Glutamatergic neuron (in vitro differentiated cells): ENCODE measurements around the gene GNAT1. TPM values are rescaled to one million over a fixed set of nuclear protein-coding genes. Genes with fewer than 3 reads are reported as not detected.
A peak's percentile ranks its signal among the peaks of the same experiment; 100 is the strongest.
"Not testable (repeated sequence)": the region's sequence is repeated elsewhere in the genome, so short reads cannot be mapped to it uniquely, and the experiment has no call there.

Source experiments
- DNase-seq: peaks from one replicate; pipeline ENCODE4 v3.0.0; 2022
- H3K27ac Mint-ChIP-seq: one replicate; pipeline ENCODE4 v1.8.0; 2020; ENCODE audit warnings: mild to moderate bottlenecking, mixed read lengths, inconsistent platforms; ENCODE audit not compliant: unreplicated experiment
- H3K27me3 Mint-ChIP-seq: one replicate; pipeline ENCODE4 v1.8.0; 2020; ENCODE audit warnings: mild to moderate bottlenecking, moderate library complexity, mixed read lengths, inconsistent platforms; ENCODE audit not compliant: unreplicated experiment
- H3K36me3 Mint-ChIP-seq: one replicate; pipeline ENCODE4 v1.8.0; 2020; ENCODE audit warnings: mild to moderate bottlenecking, mixed read lengths, inconsistent platforms; ENCODE audit not compliant: unreplicated experiment
- H3K4me1 Mint-ChIP-seq: one replicate; pipeline ENCODE4 v1.8.0; 2020; ENCODE audit warnings: mild to moderate bottlenecking, low read depth, mixed read lengths, inconsistent platforms; ENCODE audit not compliant: unreplicated experiment
- H3K4me3 Mint-ChIP-seq: one replicate; pipeline ENCODE4 v1.8.0; 2020; ENCODE audit warnings: mild to moderate bottlenecking, mixed read lengths, inconsistent platforms; ENCODE audit not compliant: unreplicated experiment
- H3K9me3 Mint-ChIP-seq: one replicate; pipeline ENCODE4 v1.8.0; 2020; ENCODE audit warnings: mild to moderate bottlenecking, moderate library complexity, mixed read lengths, inconsistent platforms; ENCODE audit not compliant: unreplicated experiment
- CTCF ChIP-seq: fragments of 200-600 bp; sonication (generic); IDR thresholded peaks from one replicate; pipeline ENCODE4 v1.5.0; 2021; ENCODE audit not compliant: partially characterized antibody, unreplicated experiment
- total RNA-seq: library from RNA; stranded (reverse); fragmentation: NEBNext Ultra II Directional; extraction: Animal tissue kit (Norgen Biotek cat#: 25700); gene quantifications from one replicate; pipeline ENCODE4 v1.2.1, GENCODE V29; 2021; ENCODE audit not compliant: unreplicated experiment

The GNAT1 gene
- total RNA-seq, 1 donor from 2014 or later = not detected

DNA sequence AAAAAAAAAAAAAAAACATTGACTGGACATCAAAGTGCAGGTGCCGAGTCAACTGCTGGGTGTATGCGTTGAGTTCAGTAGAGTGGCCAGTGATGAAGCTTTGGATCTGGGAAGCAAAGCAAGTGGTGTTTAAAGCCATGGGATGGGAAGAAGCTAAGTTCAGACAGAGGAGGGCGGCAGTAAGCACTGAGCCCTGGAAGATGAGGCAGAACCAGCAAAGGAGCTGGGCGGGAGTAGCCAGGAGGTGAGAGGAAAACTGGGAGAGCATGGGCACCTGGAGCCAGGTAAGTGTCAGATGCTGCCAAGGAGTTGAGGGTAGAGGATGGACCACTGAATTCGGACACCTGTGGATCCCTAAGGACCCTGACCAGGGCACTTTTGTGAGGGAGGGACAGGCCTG, 33.2 kb downstream of the GNAT1 start:
- peaks cover 13% of the 10 kb centered on the region for H3K4me1 Mint-ChIP-seq
- TF ChIP-seq CTCF = no peak
- H3K4me3 Mint-ChIP-seq = no peak overlapping the region
- no peaks in the 10 kb centered on the region for H3K36me3 Mint-ChIP-seq
- peaks cover 11% of the 10 kb centered on the region for H3K27me3 Mint-ChIP-seq
- peaks cover 14% of the 10 kb centered on the region for H3K9me3 Mint-ChIP-seq
- DNase-seq = no peak
- no peak overlapping the region for H3K27ac Mint-ChIP-seq

DNA sequence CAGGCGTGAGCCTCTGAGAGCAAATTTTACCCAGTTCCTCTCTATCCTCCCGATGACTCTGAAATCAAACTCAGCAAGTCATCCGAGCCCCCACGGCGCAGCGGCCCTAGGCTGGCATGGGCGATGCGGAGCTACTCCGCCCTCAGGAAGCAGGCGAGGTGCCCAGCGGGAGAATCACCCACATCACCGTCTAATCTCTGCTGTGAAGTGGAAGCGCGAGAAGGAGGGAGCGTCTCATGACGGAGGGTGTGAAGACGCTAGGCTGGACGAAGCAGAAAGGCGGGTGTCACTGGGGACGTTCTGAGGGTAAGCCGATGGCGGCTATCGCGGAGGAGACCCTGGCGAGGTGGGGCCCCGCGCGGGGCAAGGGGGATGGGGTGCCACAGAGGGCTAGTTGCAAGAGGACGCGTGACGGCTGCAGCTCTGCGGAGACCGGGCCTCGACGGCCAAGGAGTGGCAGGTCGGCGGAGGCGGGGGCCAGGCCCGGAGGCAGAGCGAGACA, 35.5 kb downstream of the GNAT1 start:
- TF ChIP-seq CTCF = no peak
- Mint-ChIP-seq H3K4me3 (peak overlapping the region; percentile 90), H3K27ac (no peak overlapping the region), H3K9me3 (peaks cover 14% of the 10 kb centered on the region), H3K4me1 (peaks cover 12% of the 10 kb centered on the region), H3K27me3 (peaks cover 11% of the 10 kb centered on the region), H3K36me3 (no peaks in the 10 kb centered on the region)
- DNase-seq = no peak

GRCh38 chr3:50227390-50228183, 36.2 kb downstream of the GNAT1 start:
- TF ChIP-seq CTCF = peak; percentile 77
- Mint-ChIP-seq H3K9me3 (peaks cover 14% of the 10 kb centered on the region), H3K27ac (peak overlapping the region; percentile 86), H3K36me3 (no peaks in the 10 kb centered on the region), H3K4me1 (peaks cover 12% of the 10 kb centered on the region), H3K27me3 (peaks cover 13% of the 10 kb centered on the region), H3K4me3 (peak overlapping the region; percentile 96)
- peak; percentile 95 for DNase-seq

DNA sequence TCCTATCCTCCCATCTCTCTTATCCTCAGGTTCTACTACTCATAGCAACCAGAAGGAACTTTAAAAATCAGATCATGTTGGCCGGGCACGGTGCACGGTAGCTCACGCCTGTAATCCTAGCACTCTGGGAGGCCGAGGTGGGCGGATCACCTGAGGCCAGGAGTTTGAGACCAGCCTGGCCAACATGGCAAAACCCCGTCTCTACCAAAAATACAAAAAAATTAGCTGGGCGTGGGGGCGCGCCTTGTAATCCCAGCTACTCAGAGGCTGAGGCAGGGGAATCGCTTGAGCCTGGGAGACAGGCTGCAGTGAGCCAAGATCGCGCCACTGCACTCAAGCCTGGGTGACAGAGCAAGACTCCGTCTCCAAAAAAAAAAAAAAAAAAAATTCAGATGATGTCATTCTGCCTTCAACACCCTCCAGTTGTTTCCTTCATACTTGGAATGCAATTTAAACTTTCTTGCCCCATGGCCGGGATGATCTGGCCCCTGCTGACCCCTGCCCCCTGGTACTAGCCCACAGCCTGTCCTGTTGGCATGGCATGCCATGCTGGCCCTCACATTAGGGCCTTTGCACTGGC, 36.9 kb downstream of the GNAT1 start:
- DNase-seq, H3K36me3 Mint-ChIP-seq: not testable (repeated sequence)
- Mint-ChIP-seq H3K4me3 (peak overlapping the region; percentile 96), H3K4me1 (peaks cover 16% of the 10 kb centered on the region), H3K27ac (peak overlapping the region; percentile 86), H3K9me3 (peaks cover 14% of the 10 kb centered on the region), H3K27me3 (peaks cover 13% of the 10 kb centered on the region)

DNA sequence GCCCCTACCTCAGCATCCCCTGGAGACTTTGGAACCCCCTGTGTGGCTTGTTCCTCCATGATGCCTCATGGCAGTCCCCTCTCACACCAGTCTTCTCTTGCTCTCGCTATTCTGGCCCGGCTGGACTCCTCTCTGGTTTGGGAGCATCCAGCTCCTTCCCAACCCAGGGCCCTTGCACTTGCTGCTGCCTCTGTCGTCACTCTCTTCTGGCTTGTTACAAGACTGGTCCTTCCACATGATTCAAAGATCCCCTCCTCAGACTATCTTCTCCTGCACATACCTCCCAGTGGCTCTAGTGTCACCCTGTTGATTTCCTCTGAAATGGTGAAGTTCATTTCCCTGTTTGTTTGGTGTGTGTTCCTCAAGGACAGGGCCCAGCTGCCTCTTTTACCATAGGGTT, 38.1 kb downstream of the GNAT1 start:
- H3K36me3 Mint-ChIP-seq = no peaks in the 10 kb centered on the region
- no peak overlapping the region for H3K27ac Mint-ChIP-seq
- H3K4me1 Mint-ChIP-seq = peaks cover 19% of the 10 kb centered on the region
- DNase-seq = no peak
- peak overlapping the region; percentile 50 for H3K4me3 Mint-ChIP-seq
- peaks cover 14% of the 10 kb centered on the region for H3K9me3 Mint-ChIP-seq
- no peak for TF ChIP-seq CTCF
- peaks cover 15% of the 10 kb centered on the region for H3K27me3 Mint-ChIP-seq
